Esophagus mucosa (tissue), 1 donor: ENCODE data around the gene HAVCR2. TPM values are rescaled to one million over a fixed set of nuclear protein-coding genes. Genes with fewer than 3 reads are reported as not detected.

Experiments
- total RNA-seq: library from RNA; stranded (reverse); gene quantifications from one replicate; pipeline ENCODE4 v1.2.4, GENCODE V29; 2023
- donor health status: DM: yes; HTN: yes; CAD: no.

Gene HAVCR2
- total RNA-seq, 1 donor from 2014 or later: 0.88 TPM

Other genes with a start within 250 kb of the HAVCR2 start
- gene TIMD4, start 145.8 kb downstream of the HAVCR2 start, total RNA-seq: 0.20 TPM
- gene HAVCR1, start 49.9 kb downstream of the HAVCR2 start, total RNA-seq: not detected
- 6.4 TPM for gene MED7, start 33.8 kb upstream of the HAVCR2 start, total RNA-seq
- not detected for gene GARIN3, start 57.2 kb upstream of the HAVCR2 start, total RNA-seq
- gene ITK, start 71.8 kb upstream of the HAVCR2 start, total RNA-seq: 0.40 TPM
- 2.1 TPM for gene CYFIP2, start 157.1 kb upstream of the HAVCR2 start, total RNA-seq